NB4 (cell line): ENCODE data around the gene TIGD7.
"Not testable (repeated sequence)": the region's sequence is repeated elsewhere in the genome, so short reads cannot be mapped to it uniquely, and the experiment has no call there.

ENCODE experiments used
- DNase-seq: peaks from one replicate; pipeline ENCODE4 v3.0.0; 2010; ENCODE audit warnings: low read depth
- H3K4me3 ChIP-seq: one replicate; pipeline ENCODE4 v1.5.1; 2011; ENCODE audit warnings: mild to moderate bottlenecking, low read depth, low read length, moderate library complexity
- MYC ChIP-seq: IDR thresholded peaks from 2 replicates; pipeline ENCODE4 v1.6.1; 2011; ENCODE audit warnings: low read depth, low read length
- POLR2A ChIP-seq: IDR thresholded peaks from 2 replicates; pipeline ENCODE4 v1.6.1; 2011; ENCODE audit warnings: mild to moderate bottlenecking; ENCODE audit not compliant: insufficient read length; ENCODE audit errors: extremely low read depth
- TF ChIP-seq, protein P1 (sequence below): IDR thresholded peaks from one replicate; pipeline ENCODE4 v1.5.1; 2012; ENCODE audit warnings: low read depth, low read length
- TF ChIP-seq, protein P2 (sequence below): IDR thresholded peaks from 2 replicates; pipeline ENCODE4 v1.6.1; 2011; ENCODE audit warnings: low read depth, low read length

TIGD7 gene

DNA sequence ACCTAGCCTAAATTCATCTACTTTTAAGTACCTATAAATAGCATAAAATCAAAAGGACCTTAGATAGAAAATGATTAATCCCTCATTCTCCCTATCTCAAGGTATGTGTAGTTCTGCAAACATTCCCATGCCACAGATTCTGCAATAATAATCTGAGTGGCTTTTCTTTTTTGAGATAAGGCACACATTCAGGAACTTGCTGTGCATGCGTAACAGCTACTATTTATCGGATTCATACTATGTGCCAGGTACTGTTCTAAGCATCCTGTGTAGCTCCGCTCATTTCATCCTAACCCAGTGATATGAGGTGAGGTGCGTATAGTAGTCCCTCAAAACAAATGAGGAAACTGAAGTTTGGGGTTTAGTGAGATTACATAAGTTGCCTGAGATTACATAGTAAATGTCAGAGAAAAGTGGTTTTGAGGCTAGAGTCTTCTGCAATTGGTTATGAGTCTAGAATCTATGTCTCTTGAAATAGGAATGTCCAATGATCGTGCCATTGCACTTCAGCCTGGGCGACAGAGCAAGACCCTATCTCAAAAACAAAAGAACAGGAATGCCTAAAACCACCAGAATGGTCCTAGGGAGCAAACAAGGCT, 23.9 kb downstream of the TIGD7 start:
- TF ChIP-seq MYC (no peak), POLR2A (no peak)
- TF ChIP-seq, protein P1, sequence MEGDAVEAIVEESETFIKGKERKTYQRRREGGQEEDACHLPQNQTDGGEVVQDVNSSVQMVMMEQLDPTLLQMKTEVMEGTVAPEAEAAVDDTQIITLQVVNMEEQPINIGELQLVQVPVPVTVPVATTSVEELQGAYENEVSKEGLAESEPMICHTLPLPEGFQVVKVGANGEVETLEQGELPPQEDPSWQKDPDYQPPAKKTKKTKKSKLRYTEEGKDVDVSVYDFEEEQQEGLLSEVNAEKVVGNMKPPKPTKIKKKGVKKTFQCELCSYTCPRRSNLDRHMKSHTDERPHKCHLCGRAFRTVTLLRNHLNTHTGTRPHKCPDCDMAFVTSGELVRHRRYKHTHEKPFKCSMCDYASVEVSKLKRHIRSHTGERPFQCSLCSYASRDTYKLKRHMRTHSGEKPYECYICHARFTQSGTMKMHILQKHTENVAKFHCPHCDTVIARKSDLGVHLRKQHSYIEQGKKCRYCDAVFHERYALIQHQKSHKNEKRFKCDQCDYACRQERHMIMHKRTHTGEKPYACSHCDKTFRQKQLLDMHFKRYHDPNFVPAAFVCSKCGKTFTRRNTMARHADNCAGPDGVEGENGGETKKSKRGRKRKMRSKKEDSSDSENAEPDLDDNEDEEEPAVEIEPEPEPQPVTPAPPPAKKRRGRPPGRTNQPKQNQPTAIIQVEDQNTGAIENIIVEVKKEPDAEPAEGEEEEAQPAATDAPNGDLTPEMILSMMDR = no peak
- TF ChIP-seq, protein P2, sequence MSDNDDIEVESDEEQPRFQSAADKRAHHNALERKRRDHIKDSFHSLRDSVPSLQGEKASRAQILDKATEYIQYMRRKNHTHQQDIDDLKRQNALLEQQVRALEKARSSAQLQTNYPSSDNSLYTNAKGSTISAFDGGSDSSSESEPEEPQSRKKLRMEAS = no peak
- no peak overlapping the region for H3K4me3 ChIP-seq
- DNase-seq = peak; percentile 38

DNA sequence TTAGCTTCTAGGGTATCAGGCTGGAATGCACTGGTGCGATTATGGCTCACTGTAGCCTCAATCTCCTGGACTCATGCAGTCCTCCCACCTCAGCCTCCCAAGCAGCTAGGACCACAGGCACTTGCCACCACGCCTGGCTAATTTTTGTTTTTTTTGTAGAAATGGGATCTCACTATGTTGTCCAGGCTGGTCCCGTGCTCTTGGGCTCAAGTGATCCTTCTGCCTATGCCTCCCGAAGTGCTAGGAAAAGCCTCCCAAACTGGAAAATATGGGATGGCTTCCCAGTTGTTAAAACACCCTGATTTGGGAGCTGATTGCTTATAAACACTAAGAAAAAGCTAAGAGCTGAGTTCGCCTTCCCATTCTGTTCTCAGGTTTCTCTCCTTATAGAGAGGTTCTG, 28.6 kb downstream of the TIGD7 start:
- TF ChIP-seq POLR2A (no peak), MYC (no peak)
- TF ChIP-seq, protein P1 = no peak
- TF ChIP-seq, protein P2 = no peak
- no peak overlapping the region for H3K4me3 ChIP-seq
- DNase-seq = no peak

DNA sequence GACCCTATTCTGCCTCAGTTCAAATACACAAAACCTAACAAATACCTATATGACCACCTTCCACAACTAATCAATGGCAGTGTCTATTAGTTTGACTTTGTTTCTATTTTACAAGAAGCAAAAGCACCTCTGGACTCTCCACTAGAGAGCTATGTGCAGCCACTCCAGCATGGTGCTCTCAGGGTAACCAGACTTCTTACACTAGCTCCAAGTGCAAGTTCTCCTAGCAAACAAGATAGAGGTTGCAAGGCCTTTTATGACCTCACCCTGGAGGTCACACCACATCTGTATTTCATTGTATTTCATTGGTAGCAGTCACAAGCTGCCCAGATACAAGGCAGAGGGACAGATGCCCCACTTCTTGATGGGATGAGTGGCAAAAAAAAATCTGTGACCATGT, 30.3 kb downstream of the TIGD7 start:
- no peak overlapping the region for H3K4me3 ChIP-seq
- TF ChIP-seq MYC (no peak), POLR2A (no peak)
- TF ChIP-seq, protein P1 = no peak
- TF ChIP-seq, protein P2 = no peak
- DNase-seq = no peak

DNA sequence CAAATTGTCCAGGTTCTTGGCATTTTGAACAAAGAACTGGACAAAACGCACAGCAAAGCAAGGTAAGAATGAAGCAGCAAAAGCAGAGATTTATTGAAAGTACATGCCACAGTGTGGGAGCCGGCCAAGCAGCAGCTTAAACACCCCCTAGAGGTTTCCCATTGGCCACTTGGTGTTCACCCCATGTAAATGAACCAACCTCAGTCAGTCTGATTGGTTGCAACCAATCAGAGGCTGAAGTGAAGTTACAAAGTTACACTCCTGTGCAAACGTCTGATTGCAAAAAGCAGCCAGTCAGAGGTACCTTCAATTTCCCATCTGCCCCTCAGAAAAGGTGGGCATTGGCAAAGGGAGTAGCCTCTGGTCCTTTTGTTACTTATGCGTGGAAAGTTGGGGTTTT, 30.7 kb downstream of the TIGD7 start:
- DNase-seq = peak; percentile 44
- no peak overlapping the region for H3K4me3 ChIP-seq

DNA sequence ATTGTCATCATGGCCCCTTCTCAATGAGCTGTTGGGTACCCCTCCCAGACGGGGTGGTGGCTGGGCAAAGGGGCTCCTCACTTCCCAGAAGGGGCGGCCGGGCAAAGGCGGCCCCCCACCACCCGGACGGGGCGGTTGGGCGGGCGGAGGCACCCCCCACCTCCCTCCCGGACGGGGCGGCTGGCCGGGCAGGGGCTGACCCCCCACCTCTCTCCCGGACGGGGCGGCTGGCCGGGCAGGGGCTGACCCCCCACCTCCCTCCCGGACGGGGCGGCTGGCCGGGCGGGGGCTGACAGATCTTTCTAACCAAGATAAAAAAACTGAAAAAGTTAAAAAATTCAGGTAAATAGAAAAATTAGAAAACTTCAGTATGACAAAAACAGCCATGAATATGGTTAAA, 33.9 kb downstream of the TIGD7 start:
- H3K4me3 ChIP-seq, DNase-seq: not testable (repeated sequence)

More for the DNA sequence above, 30.7 kb downstream of the TIGD7 start:
- TF ChIP-seq, protein P2 = no peak
- TF ChIP-seq MYC = no peak
- TF ChIP-seq, protein P1 = no peak
- no peak for TF ChIP-seq POLR2A

DNA sequence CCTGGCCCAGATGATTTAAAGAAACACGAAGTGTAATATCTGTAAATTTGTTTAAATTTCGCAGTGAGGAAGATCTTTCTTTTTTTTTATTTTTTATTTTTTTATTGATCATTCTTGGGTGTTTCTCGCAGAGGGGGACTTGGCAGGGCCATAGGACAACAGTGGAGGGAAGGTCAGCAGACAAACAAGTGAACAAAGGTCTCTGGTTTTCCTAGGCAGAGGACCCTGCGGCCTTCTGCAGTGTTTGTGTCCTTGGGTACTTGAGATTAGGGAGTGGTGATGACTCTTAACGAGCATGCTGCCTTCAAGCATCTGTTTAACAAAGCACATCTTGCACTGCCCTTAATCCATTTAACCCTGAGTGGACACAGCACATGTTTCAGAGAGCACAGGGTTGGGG, 34.5 kb downstream of the TIGD7 start:
- not testable (repeated sequence) for H3K4me3 ChIP-seq, DNase-seq

DNA sequence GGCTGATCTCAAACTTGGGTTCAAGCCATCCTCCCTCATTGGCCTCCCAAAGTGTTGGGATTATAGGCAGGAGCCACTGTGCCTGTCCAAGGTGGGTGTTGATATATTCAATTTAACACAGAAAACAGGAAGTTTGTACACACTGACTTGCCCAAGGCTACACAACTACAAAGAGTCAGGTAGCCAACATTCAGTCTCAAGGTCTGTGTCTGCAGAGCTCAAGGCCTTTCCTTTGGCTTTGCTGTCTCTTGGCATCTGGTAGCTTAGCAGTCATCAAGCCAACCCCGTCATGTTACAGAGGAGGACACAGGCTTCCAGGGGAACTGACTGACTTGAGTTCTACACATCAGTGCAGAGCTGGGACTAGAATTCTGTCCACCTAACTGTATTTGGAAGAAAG, 36.9 kb downstream of the TIGD7 start:
- no peak overlapping the region for H3K4me3 ChIP-seq
- DNase-seq = no peak
- TF ChIP-seq, protein P2 = no peak
- no peak for TF ChIP-seq POLR2A
- TF ChIP-seq MYC = no peak
- TF ChIP-seq, protein P1 = no peak
